Amniotic epithelial cell (primary cell): ENCODE measurements around the gene ZIC4.

Source experiments
- DNase-seq: peaks from one replicate; pipeline ENCODE4 v3.0.0-alpha.2; 2010; ENCODE audit warnings: low read depth

Gene ZIC4

GRCh38 chr3:147404800-147405230 is 1.5 kb downstream of the ZIC4 start:
- DNase-seq = no peak

GRCh38 chr3:147404000-147404799 is 2.1 kb downstream of the ZIC4 start:
- no peak for DNase-seq

- no peak for DNase-seq
These were observed 2.8 kb downstream of the ZIC4 start for GRCh38 chr3:147403511-147403910.

- DNase-seq = no peak
These were observed 4.2 kb downstream of the ZIC4 start for GRCh38 chr3:147402159-147402558.

GRCh38 chr3:147401421-147401820 is 4.9 kb downstream of the ZIC4 start:
- no peak for DNase-seq

GRCh38 chr3:147400999-147401398 is 5.3 kb downstream of the ZIC4 start:
- no peak for DNase-seq

GRCh38 chr3:147400111-147400510 is 6.2 kb downstream of the ZIC4 start:
- DNase-seq = no peak

GRCh38 chr3:147398813-147399534 is 7.4 kb downstream of the ZIC4 start:
- no peak for DNase-seq

GRCh38 chr3:147397875-147398812 is 8.2 kb downstream of the ZIC4 start:
- no peak for DNase-seq

GRCh38 chr3:147397155-147397874 is 9.0 kb downstream of the ZIC4 start:
- no peak for DNase-seq

- no peak for DNase-seq
These were observed 9.7 kb downstream of the ZIC4 start for GRCh38 chr3:147396712-147397046.

- DNase-seq = no peak
These were observed 10.2 kb downstream of the ZIC4 start for GRCh38 chr3:147395899-147396711.

GRCh38 chr3:147394884-147395225 is 11.5 kb downstream of the ZIC4 start:
- DNase-seq = no peak

- DNase-seq = no peak
These were observed 12.1 kb downstream of the ZIC4 start for GRCh38 chr3:147393943-147394883.

GRCh38 chr3:147393261-147393942 is 12.9 kb downstream of the ZIC4 start:
- no peak for DNase-seq

GRCh38 chr3:147392625-147392946 is 13.8 kb downstream of the ZIC4 start:
- no peak for DNase-seq

GRCh38 chr3:147391781-147392624 is 14.3 kb downstream of the ZIC4 start:
- no peak for DNase-seq
